H9 (cell line): Measurements from ENCODE around the gene NEMP1. TPM values are rescaled to one million over a fixed set of nuclear protein-coding genes. Genes with fewer than 3 reads are reported as not detected.

Experiments used
- DNase-seq: peaks from one replicate; pipeline ENCODE4 v3.0.0-alpha.2; 2017
- H2AFZ ChIP-seq: one replicate; pipeline ENCODE4 v1.6.1; 2013; ENCODE audit warnings: mild to moderate bottlenecking, low read length, control low read depth, moderate library complexity
- H2AK5ac ChIP-seq: 2 replicates; pipeline ENCODE4 v1.6.1; 2013; ENCODE audit warnings: low read length, control low read depth, mixed read lengths; ENCODE audit not compliant: insufficient read length
- H2BK120ac ChIP-seq: one replicate; pipeline ENCODE4 v1.6.1; 2013; ENCODE audit warnings: low read depth, mild to moderate bottlenecking, low read length, control low read depth, inconsistent platforms; ENCODE audit not compliant: poor library complexity, severe bottlenecking
- H2BK12ac ChIP-seq: 2 replicates; pipeline ENCODE4 v1.6.1; 2013; ENCODE audit warnings: low read length, control low read depth, mixed read lengths, low read depth; ENCODE audit not compliant: insufficient read length
- H2BK15ac ChIP-seq: 2 replicates; pipeline ENCODE4 v1.6.1; 2013; ENCODE audit warnings: low read depth, low read length, control low read depth
- H2BK20ac ChIP-seq: one replicate; pipeline ENCODE4 v1.6.1; 2013; ENCODE audit warnings: low read depth, mild to moderate bottlenecking, low read length, control low read depth, inconsistent platforms; ENCODE audit not compliant: poor library complexity, severe bottlenecking
- H2BK5ac ChIP-seq: 2 replicates; pipeline ENCODE4 v1.6.1; 2013; ENCODE audit warnings: low read length, control low read depth, mixed read lengths; ENCODE audit not compliant: insufficient read length
- H3K14ac ChIP-seq: 2 replicates; pipeline ENCODE4 v1.6.1; 2013; ENCODE audit warnings: low read length, control low read depth; ENCODE audit not compliant: insufficient read depth
- H3K18ac ChIP-seq: 2 replicates; pipeline ENCODE4 v1.6.1; 2013; ENCODE audit warnings: low read depth, mild to moderate bottlenecking, mixed read lengths, low read length, control low read depth; ENCODE audit not compliant: insufficient read length
- H3K23ac ChIP-seq: 2 replicates; pipeline ENCODE4 v1.6.1; 2013; ENCODE audit warnings: low read length, control low read depth, mixed read lengths, low read depth; ENCODE audit not compliant: insufficient read length
- H3K23me2 ChIP-seq: 2 replicates; pipeline ENCODE4 v1.6.1; 2013; ENCODE audit warnings: low read depth, mild to moderate bottlenecking, mixed read lengths, low read length, control low read depth; ENCODE audit not compliant: insufficient read length, poor library complexity, severe bottlenecking
- H3K27ac ChIP-seq: 2 replicates; pipeline ENCODE4 v1.5.1; 2013; ENCODE audit warnings: low read length, control low read depth, mixed read lengths, low read depth; ENCODE audit not compliant: insufficient read length
- H3K27me3 ChIP-seq: 2 replicates; pipeline ENCODE4 v1.6.1; 2013; ENCODE audit warnings: low read length, control low read depth, inconsistent platforms; ENCODE audit not compliant: insufficient read depth
- H3K4ac ChIP-seq: 2 replicates; pipeline ENCODE4 v1.6.1; 2013; ENCODE audit warnings: low read depth, mild to moderate bottlenecking, control low read depth, inconsistent platforms, low read length, moderate library complexity
- H3K4me1 ChIP-seq: 2 replicates; pipeline ENCODE4 v1.6.1; 2013; ENCODE audit warnings: low read length, control low read depth, inconsistent platforms; ENCODE audit not compliant: insufficient read depth
- H3K4me2 ChIP-seq: 2 replicates; pipeline ENCODE4 v1.6.1; 2013; ENCODE audit warnings: low read length, control low read depth, mixed read lengths; ENCODE audit not compliant: insufficient read length, insufficient read depth
- H3K56ac ChIP-seq: 2 replicates; pipeline ENCODE4 v1.6.1; 2013; ENCODE audit warnings: low read depth, mild to moderate bottlenecking, mixed read lengths, low read length, control low read depth; ENCODE audit not compliant: insufficient read length
- H3K79me1 ChIP-seq: 2 replicates; pipeline ENCODE4 v1.6.1; 2013; ENCODE audit warnings: low read depth, mild to moderate bottlenecking, moderate library complexity, low read length, control low read depth, inconsistent platforms; ENCODE audit not compliant: insufficient read depth, poor library complexity, severe bottlenecking
- H3K79me2 ChIP-seq: 2 replicates; pipeline ENCODE4 v1.6.1; 2013; ENCODE audit warnings: low read length, control low read depth, inconsistent platforms; ENCODE audit not compliant: insufficient read depth
- H3K9ac ChIP-seq: 2 replicates; pipeline ENCODE4 v1.6.1; 2013; ENCODE audit warnings: low read length, control low read depth, mixed read lengths; ENCODE audit not compliant: insufficient read length; ENCODE audit errors: extremely low read depth
- H3K9me3 ChIP-seq: one replicate; pipeline ENCODE4 v1.6.1; 2013; ENCODE audit warnings: low read depth, low read length, inconsistent platforms; ENCODE audit not compliant: control insufficient read depth
- H3T11ph ChIP-seq: one replicate; pipeline ENCODE4 v1.6.1; 2013; ENCODE audit warnings: mild to moderate bottlenecking, low read length, control low read depth, inconsistent platforms
- H4K20me1 ChIP-seq: one replicate; pipeline ENCODE4 v1.6.1; 2013; ENCODE audit not compliant: control insufficient read depth, insufficient read length, insufficient read depth
- H4K5ac ChIP-seq: 2 replicates; pipeline ENCODE4 v1.6.1; 2013; ENCODE audit warnings: low read depth, mild to moderate bottlenecking, mixed read lengths, low read length, control low read depth; ENCODE audit not compliant: insufficient read length
- H4K8ac ChIP-seq: replicated peaks from 2 replicates; pipeline ENCODE4 v1.6.1; 2013; ENCODE audit warnings: low read length, control low read depth, mixed read lengths, low read depth; ENCODE audit not compliant: insufficient read length
- H4K91ac ChIP-seq: 2 replicates; pipeline ENCODE4 v1.6.1; 2013; ENCODE audit warnings: low read depth, mild to moderate bottlenecking, moderate library complexity, mixed read lengths, low read length, control low read depth; ENCODE audit not compliant: insufficient read length
- H3K27ac Mint-ChIP-seq, 3 experiments: 2 replicates in 2 of 3; 3 replicates in 1 of 3; pipeline ENCODE4 v1.8.0; 2020 to 2021; ENCODE audit warnings: mixed read lengths in 3 of 3, mild to moderate bottlenecking in 1 of 3, moderate library complexity in 1 of 3
- H3K27me3 Mint-ChIP-seq: 2 replicates; pipeline ENCODE4 v1.8.0; 2021; ENCODE audit warnings: low read depth, mild to moderate bottlenecking, moderate library complexity, mixed read lengths
- H3K36me3 Mint-ChIP-seq, 3 experiments: 2 replicates in 2 of 3; 3 replicates in 1 of 3; pipeline ENCODE4 v1.8.0; 2020 to 2021; ENCODE audit warnings: low read depth in 3 of 3, mixed read lengths in 3 of 3; ENCODE audit not compliant: insufficient read depth in 1 of 3
- H3K4me1 Mint-ChIP-seq, 2 experiments: 2 replicates each; pipeline ENCODE4 v1.8.0; 2020; ENCODE audit warnings: mixed read lengths in 2 of 2
- H3K4me3 Mint-ChIP-seq, 2 experiments: 2 replicates in 1 of 2; 3 replicates in 1 of 2; pipeline ENCODE4 v1.8.0; 2020 to 2021; ENCODE audit warnings: mild to moderate bottlenecking in 2 of 2, mixed read lengths in 2 of 2, moderate library complexity in 1 of 2
- H3K9me3 Mint-ChIP-seq, 2 experiments: 2 replicates in 1 of 2; 3 replicates in 1 of 2; pipeline ENCODE4 v1.8.0; 2020; ENCODE audit warnings: mild to moderate bottlenecking in 2 of 2, mixed read lengths in 2 of 2, moderate library complexity in 1 of 2
- whole genome bisulfite sequencing: extraction: QIAGEN DNeasy Blood & Tissue Kit; methylation state at CpG from one replicate; pipeline ENCODE4 v1.1.7; 2013; ENCODE audit warnings: missing lambda C conversion rate, low lambda C conversion rate, mixed read lengths; ENCODE audit not compliant: insufficient read length; ENCODE audit errors: extremely low coverage; 5-methylcytosine and 5-hydroxymethylcytosine counted together
- total RNA-seq: library from RNA; stranded (reverse); gene quantifications from 2 replicates; pipeline ENCODE4 v1.2.1, GENCODE V29; 2021
- TF ChIP-seq, protein P1 (sequence below): fragments of 200-600 bp; sonication (generic); conservative IDR thresholded peaks from 3 replicates; pipeline ENCODE4 v1.8.0; 2021; ENCODE audit warnings: antibody characterized with exemption, mild to moderate bottlenecking

Gene NEMP1
- total RNA-seq, 1 experiment from 2014 or later, result 50.1 TPM

GRCh38 chr12:57094208-57095160 is 15.9 kb upstream of the NEMP1 start:
- Histone ChIP-seq H3K23me2 (no peaks in the 10 kb centered on the region), H2AK5ac (no peak overlapping the region), H3K18ac (peak overlapping the region; percentile 29), H3K4ac (no peak overlapping the region), H3K23ac (no peak overlapping the region), H2BK15ac (no peak overlapping the region), H4K20me1 (no peaks in the 10 kb centered on the region), H2BK120ac (no peak overlapping the region), H3K79me2 (no peaks in the 10 kb centered on the region; the same call in 1 of the 2 replicates), H2BK5ac (no peak overlapping the region), H3K4me2 (no peak overlapping the region), H3K4me1 (no peaks in the 10 kb centered on the region; the same call in 1 of the 2 replicates), H3K9me3 (no peaks in the 10 kb centered on the region), H2BK12ac (no peak overlapping the region), H2AFZ (no peak overlapping the region), H3T11ph (no peak overlapping the region), H4K8ac (no peak overlapping the region), H3K27ac (no peak overlapping the region), H4K5ac (no peak overlapping the region), H3K79me1 (no peaks in the 10 kb centered on the region), H4K91ac (no peak overlapping the region), H3K14ac (no peak overlapping the region; the same call in 1 of the 2 replicates), H3K56ac (no peak overlapping the region), H2BK20ac (no peak overlapping the region), H3K9ac (no peak overlapping the region), H3K27me3 (no peaks in the 10 kb centered on the region)
- DNase-seq, result no peak
- WGBS, result no CpG with 5 or more reads among the region's 15 CpGs
- no peaks in the 10 kb centered on the region for H3K9me3 Mint-ChIP-seq
- peak overlapping the region; percentile 12 to 21; a peak in 1 of 5 replicates for H3K4me3 Mint-ChIP-seq
- TF ChIP-seq, protein P1, sequence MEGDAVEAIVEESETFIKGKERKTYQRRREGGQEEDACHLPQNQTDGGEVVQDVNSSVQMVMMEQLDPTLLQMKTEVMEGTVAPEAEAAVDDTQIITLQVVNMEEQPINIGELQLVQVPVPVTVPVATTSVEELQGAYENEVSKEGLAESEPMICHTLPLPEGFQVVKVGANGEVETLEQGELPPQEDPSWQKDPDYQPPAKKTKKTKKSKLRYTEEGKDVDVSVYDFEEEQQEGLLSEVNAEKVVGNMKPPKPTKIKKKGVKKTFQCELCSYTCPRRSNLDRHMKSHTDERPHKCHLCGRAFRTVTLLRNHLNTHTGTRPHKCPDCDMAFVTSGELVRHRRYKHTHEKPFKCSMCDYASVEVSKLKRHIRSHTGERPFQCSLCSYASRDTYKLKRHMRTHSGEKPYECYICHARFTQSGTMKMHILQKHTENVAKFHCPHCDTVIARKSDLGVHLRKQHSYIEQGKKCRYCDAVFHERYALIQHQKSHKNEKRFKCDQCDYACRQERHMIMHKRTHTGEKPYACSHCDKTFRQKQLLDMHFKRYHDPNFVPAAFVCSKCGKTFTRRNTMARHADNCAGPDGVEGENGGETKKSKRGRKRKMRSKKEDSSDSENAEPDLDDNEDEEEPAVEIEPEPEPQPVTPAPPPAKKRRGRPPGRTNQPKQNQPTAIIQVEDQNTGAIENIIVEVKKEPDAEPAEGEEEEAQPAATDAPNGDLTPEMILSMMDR, result no peak
- peaks cover 44 to 56% of the 10 kb centered on the region in 2 experiments for H3K4me1 Mint-ChIP-seq
- H3K36me3 Mint-ChIP-seq, result peaks cover 15 to 84% (median 68%) of the 10 kb centered on the region in 3 experiments
- H3K27me3 Mint-ChIP-seq, result no peaks in the 10 kb centered on the region; the same call in 1 of the 2 replicates
- peak overlapping the region; percentile 55 to 94 (median 65); a peak in 6 of 7 replicates for H3K27ac Mint-ChIP-seq
